Suprapubic skin (tissue), 3 donors: ENCODE measurements around the gene CLIC2.

Experiments used
- EP300 ChIP-seq: sonication (generic); formaldehyde crosslinking; IDR thresholded peaks from one replicate; pipeline ENCODE4 v1.6.1; 2017; ENCODE audit warnings: antibody characterized with exemption
- TF ChIP-seq, protein P1 (sequence below), 2 donors: fragments of 200-600 bp in 1 of 2; fragments of 450-650 bp in 1 of 2; sonication (generic) in 1 of 2; IDR thresholded peaks; one replicate each; pipeline ENCODE4 v1.5.1; 2016 to 2019; ENCODE audit warnings: antibody characterized with exemption in 2 of 2, mild to moderate bottlenecking in 1 of 2, moderate library complexity in 1 of 2

DNA sequence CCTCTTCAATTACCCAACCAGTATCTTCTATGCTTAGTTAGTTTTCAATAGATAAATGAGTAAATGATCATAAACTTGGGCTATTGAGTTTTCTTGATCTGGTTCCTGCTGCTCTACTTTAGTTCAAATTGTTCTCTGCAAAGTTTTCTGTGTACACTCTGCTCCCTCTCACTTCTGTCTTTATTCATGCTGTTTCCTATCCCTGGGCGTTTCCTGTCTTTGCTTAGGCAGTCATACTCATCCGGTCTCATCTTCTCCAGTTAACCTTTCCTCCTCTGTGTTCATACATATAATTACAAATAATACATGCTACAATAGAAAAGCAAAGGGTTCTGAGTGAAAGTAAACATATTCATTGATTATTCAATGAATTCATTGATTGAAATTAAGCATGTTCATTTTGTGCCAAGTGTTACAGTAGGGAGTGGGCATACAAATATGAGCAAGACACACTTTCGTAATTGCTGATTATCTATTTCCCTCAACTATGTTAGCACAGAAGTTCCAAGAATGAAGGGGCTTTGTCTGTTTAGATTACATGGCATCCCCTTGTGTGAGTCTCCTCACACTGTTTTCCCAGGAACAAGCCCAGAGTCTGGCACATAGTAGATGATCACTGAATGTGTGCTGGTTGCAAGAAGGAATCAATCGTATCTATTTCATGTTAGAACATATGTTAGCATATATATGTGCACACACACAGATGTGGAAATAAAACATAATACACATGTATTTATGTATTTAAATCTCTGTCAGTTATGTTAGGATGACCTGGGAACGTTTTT, 71.3 kb downstream of the CLIC2 start:
- TF ChIP-seq, protein P1, sequence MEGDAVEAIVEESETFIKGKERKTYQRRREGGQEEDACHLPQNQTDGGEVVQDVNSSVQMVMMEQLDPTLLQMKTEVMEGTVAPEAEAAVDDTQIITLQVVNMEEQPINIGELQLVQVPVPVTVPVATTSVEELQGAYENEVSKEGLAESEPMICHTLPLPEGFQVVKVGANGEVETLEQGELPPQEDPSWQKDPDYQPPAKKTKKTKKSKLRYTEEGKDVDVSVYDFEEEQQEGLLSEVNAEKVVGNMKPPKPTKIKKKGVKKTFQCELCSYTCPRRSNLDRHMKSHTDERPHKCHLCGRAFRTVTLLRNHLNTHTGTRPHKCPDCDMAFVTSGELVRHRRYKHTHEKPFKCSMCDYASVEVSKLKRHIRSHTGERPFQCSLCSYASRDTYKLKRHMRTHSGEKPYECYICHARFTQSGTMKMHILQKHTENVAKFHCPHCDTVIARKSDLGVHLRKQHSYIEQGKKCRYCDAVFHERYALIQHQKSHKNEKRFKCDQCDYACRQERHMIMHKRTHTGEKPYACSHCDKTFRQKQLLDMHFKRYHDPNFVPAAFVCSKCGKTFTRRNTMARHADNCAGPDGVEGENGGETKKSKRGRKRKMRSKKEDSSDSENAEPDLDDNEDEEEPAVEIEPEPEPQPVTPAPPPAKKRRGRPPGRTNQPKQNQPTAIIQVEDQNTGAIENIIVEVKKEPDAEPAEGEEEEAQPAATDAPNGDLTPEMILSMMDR (IDR thresholded peaks at IDR 0.05) = no peak
- no peak for TF ChIP-seq EP300
